Ascending aorta (tissue), 2 donors: ENCODE measurements around the gene RBCK1. TPM values are rescaled to one million over a fixed set of nuclear protein-coding genes. Genes with fewer than 3 reads are reported as not detected.

Experiments used
- DNase-seq, 2 donors: peaks; one replicate each; pipeline ENCODE4 v3.0.0-alpha.2; 2019; ENCODE audit warnings: low spot score in 2 of 2
- H3K27ac ChIP-seq, 2 donors: fragments of 200-600 bp; sonication (generic); one replicate each; pipeline ENCODE4 v1.5.1; 2016 to 2017; ENCODE audit warnings: mild to moderate bottlenecking in 1 of 2
- H3K27me3 ChIP-seq: fragments of 200-600 bp; sonication (generic); one replicate; pipeline ENCODE4 v1.5.1; 2017
- H3K36me3 ChIP-seq, 2 donors: fragments of 200-600 bp; sonication (generic); one replicate each; pipeline ENCODE4 v1.5.1; 2016
- H3K4me1 ChIP-seq, 2 donors: fragments of 200-600 bp; sonication (generic); one replicate each; pipeline ENCODE4 v1.5.1; 2016 to 2017; ENCODE audit warnings: mild to moderate bottlenecking in 1 of 2
- H3K4me3 ChIP-seq, 2 donors: fragments of 200-600 bp; sonication (generic); one replicate each; pipeline ENCODE4 v1.5.1; 2016 to 2017; ENCODE audit warnings: mild to moderate bottlenecking in 1 of 2
- H3K9me3 ChIP-seq, 2 donors: fragments of 200-600 bp; sonication (generic); one replicate each; pipeline ENCODE4 v1.5.1; 2016
- CTCF ChIP-seq, 3 experiments: fragments of 200-600 bp in 2 of 3; fragments of 450-650 bp in 1 of 3; sonication (generic) in 2 of 3; IDR thresholded peaks; one replicate each; pipeline ENCODE4 v1.5.1; 2016 to 2019; ENCODE audit warnings: antibody characterized with exemption in 3 of 3, mild to moderate bottlenecking in 1 of 3, moderate library complexity in 1 of 3
- intact Hi-C: fragments of 100-400 bp; cut with DNase I; formaldehyde crosslinking; loops from one replicate; pipeline ENCODE4 v1.15.1; 2023
- total RNA-seq: library from RNA; depleted of rRNA; stranded (reverse); fragments of >200 nt; gene quantifications from one replicate; pipeline ENCODE4 v1.1.0, GENCODE V29; 2016

RBCK1 gene
- total RNA-seq, 1 donor from 2014 or later: 123 TPM

- Histone ChIP-seq H3K4me3 (no peak overlapping the region), H3K36me3 (no peaks in the 10 kb centered on the region), H3K4me1 (peaks cover 0 to 4% of the 10 kb centered on the region in 2 donors), H3K27me3 (no peaks in the 10 kb centered on the region), H3K9me3 (no peaks in the 10 kb centered on the region), H3K27ac (no peak overlapping the region)
- TF ChIP-seq CTCF (IDR thresholded peaks at IDR 0.05): no peak
- intact Hi-C loops: no loop called here
- DNase-seq: no peak
These were observed 4.0 kb upstream of the RBCK1 start for GRCh38 chr20:404088-404487.

DNA sequence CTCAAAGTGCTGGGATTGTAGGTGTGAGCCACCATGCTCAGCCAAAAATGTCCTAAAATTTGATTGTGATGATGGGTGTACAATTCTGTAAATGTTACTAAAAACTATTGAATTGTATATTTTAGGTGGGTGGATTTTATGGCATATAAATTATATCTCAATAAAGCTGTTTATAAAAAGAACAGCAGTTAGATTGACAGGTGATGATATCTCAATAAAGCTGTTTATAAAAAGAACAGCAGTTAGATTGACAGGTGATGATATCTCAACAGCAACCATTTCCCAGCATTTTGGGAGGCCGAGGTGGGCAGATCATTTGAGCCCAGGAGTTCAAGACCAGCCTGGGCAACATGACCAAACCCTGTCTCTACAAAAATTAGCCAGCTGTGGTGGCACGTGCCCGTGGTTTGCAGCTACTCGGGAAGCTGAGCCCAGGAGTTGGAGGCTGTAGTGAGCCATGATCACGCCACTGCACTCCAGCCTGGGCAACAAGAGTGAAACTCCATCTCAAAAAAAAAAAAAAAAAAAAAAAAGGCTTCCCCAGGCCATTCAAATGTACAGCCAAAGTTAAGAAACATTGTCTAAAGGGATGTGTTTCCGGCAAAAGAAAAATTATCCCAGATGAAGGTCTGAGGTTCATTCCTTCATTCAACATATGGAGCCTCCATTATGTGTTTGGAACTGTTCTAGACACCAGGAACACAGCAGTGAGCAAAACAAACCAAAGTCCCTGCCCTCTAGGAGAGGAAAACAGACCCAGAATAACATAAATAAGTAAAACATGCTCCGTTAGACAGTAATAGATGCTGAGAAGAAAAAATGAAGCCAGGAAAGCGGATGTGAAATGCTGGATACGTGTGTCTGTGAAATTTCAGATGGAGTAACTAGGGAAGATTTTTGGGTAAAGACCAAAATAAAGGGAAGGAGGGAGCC lies 1.6 kb upstream of the RBCK1 start:
- peak overlapping the region; percentile 90 to 95 for H3K27ac ChIP-seq
- no peak for TF ChIP-seq CTCF (IDR thresholded peaks at IDR 0.05)
- no peaks in the 10 kb centered on the region for H3K9me3 ChIP-seq
- no peaks in the 10 kb centered on the region for H3K27me3 ChIP-seq
- peaks cover 0 to 13% of the 10 kb centered on the region in 2 donors for H3K4me1 ChIP-seq
- peaks cover 0 to 8% of the 10 kb centered on the region in 2 donors for H3K36me3 ChIP-seq
- peak overlapping the region in 1 of 2 donors; percentile 90 for H3K4me3 ChIP-seq
- no peak for DNase-seq
- intact Hi-C loops: loop anchor here (1.0 to 5.0 kb wide), 2 partner anchors 52 to 426 kb away; partner anchors contain the start of gene FAM110A

DNA sequence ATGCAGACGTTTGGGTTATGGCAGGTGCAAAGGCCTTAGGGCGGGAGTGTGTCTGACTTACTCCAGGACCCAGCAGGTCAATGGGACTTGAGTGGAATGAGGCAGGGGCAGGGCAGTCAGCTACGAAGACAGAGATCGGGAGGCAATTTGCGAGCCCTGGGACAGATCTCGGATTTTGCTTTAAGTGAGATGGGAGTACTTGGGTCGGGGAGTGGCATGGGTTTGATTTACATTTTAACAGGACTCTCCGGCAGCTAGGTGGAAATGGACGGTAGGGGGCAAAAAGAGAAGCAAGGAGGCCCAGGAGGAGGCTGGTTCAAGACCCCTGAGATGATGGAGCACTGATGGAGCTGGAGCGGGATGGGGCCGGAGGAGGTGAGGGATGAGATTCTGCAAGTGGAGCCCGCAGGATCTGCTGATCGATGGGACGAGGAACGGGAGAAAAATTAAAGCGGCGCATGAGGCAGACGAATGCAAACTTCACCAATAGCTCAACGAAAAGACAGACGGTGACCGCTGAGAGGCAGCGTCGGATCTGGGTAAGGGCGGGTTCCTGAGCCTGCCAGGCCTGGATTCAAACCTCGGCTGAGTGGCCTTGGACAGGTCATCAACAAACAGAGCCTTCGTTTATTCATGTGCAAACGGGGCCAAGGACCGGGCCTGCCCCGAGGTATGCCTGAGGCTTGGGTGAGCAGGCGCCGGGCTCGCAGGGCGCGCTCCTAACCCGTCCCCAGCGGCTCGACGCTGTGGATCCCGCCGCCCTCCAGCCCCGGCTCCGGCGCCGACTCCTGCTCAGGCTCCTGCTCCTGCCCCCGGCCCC lies 756 bp upstream of the RBCK1 start:
- Histone ChIP-seq H3K36me3 (peaks cover 3 to 9% of the 10 kb centered on the region in 2 donors), H3K4me3 (peak overlapping the region; percentile 87 to 90), H3K27me3 (no peaks in the 10 kb centered on the region), H3K9me3 (no peaks in the 10 kb centered on the region), H3K4me1 (peaks cover 0 to 13% of the 10 kb centered on the region in 2 donors), H3K27ac (peak overlapping the region; percentile 90 to 95)
- DNase-seq: peak; percentile 20 to 81
- intact Hi-C loops: loop anchor here (1.0 to 5.0 kb wide), 2 partner anchors 53 to 425 kb away; partner anchors contain the start of gene FAM110A
- TF ChIP-seq CTCF (IDR thresholded peaks at IDR 0.05): peak in 2 of 3 experiments; percentile 7 to 28

DNA sequence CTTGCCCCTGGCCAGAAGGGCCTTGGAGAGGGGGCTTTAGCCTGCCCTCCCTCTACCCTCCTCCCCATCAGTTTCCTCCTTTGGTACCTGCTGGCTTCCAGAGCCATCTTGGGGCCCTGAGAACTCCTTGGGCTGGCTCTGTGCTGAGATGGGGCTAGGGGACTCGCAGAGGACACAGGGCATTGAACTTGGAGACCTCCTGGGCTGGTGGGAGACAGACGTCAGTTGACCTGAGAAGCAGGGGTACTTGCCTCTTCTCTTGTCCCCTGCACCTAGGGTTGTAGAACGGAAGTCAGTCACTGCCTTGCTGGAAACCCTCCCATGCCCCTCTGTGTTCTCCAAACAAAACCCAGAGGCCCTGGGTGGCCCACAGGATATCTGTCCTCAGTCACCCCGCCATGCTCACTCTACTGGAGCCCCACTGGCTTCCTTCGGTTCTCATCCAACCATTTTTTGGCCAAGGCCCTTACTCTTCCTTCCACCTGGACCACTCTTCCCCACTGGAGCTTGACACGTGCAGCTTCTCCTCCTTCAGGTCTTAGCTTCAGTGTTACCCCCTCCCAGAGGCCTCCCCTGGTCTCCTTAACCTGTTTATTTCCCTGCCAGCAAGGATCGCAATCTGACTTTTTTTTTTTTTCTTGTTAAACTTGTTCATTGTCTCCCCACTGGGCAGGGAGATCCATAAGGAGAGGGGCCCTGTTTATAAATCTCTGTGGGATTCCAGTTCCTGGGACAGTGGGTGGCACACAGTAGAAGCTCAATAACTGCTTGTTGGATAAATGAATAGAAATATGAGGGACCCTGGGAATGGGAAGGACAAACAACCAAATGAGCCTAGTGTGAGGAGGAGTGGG lies 971 bp downstream of the RBCK1 start:
- Histone ChIP-seq H3K27ac (peak overlapping the region; percentile 90 to 95), H3K9me3 (no peaks in the 10 kb centered on the region), H3K36me3 (peaks cover 3 to 9% of the 10 kb centered on the region in 2 donors), H3K4me3 (peak overlapping the region; percentile 87 to 90), H3K27me3 (no peaks in the 10 kb centered on the region), H3K4me1 (peaks cover 0 to 13% of the 10 kb centered on the region in 2 donors)
- no peak for DNase-seq
- intact Hi-C loops: loop anchor here (1.0 to 5.0 kb wide), 4 partner anchors 53 to 423 kb away; partner anchors contain the start of genes CSNK2A1, FAM110A, NRSN2 and TBC1D20
- no peak for TF ChIP-seq CTCF (IDR thresholded peaks at IDR 0.05)
